Endometrial microvascular endothelial cells (primary cell): Measurements from ENCODE around the gene P2RY8. TPM values are rescaled to one million over a fixed set of nuclear protein-coding genes. Genes with fewer than 3 reads are reported as not detected.
"Not testable (repeated sequence)": the region's sequence is repeated elsewhere in the genome, so short reads cannot be mapped to it uniquely, and the experiment has no call there.

ENCODE experiments used
- in situ Hi-C: cut with HindIII; loops from 2 replicates; pipeline ENCODE4 v1.10.0; 2017; ENCODE audit warnings: low sequenced_read_pairs, low pct_unique_long_range_greater_than_20kb; ENCODE audit errors: inconsistent ontology term
- total RNA-seq: library from RNA; depleted of rRNA; stranded (reverse); fragments of >200 nt; gene quantifications from one replicate; pipeline ENCODE4 v1.2.3, GENCODE V29; 2015; ENCODE audit errors: inconsistent ontology term

The P2RY8 gene
- total RNA-seq, 1 donor from 2014 or later: not detected

GRCh38 chrX:1551959-1552546 lies 15.1 kb upstream of the P2RY8 start:
- in situ Hi-C loops: no loop called here

GRCh38 chrX:1546691-1547251 lies 9.8 kb upstream of the P2RY8 start:
- in situ Hi-C loops: no loop called here

- in situ Hi-C loops: no loop called here
Measured at GRCh38 chrX:1545776-1546408, 8.9 kb upstream of the P2RY8 start.

- in situ Hi-C loops: no loop called here
Measured at GRCh38 chrX:1542994-1543725, 6.2 kb upstream of the P2RY8 start.

- in situ Hi-C loops: not testable (repeated sequence)
Measured at GRCh38 chrX:1539146-1539545, 2.2 kb upstream of the P2RY8 start.

GRCh38 chrX:1537716-1538090 lies 718 bp upstream of the P2RY8 start:
- in situ Hi-C loops: not testable (repeated sequence)

GRCh38 chrX:1536712-1537030 lies 314 bp downstream of the P2RY8 start:
- in situ Hi-C loops: no loop called here

- in situ Hi-C loops: no loop called here
Measured at GRCh38 chrX:1535241-1536041, 1.5 kb downstream of the P2RY8 start.

- in situ Hi-C loops: no loop called here
Measured at GRCh38 chrX:1534301-1535168, 2.5 kb downstream of the P2RY8 start.

- in situ Hi-C loops: no loop called here
Measured at GRCh38 chrX:1533058-1533457, 3.9 kb downstream of the P2RY8 start.

- in situ Hi-C loops: no loop called here
Measured at GRCh38 chrX:1531096-1531890, 5.7 kb downstream of the P2RY8 start.

- in situ Hi-C loops: no loop called here
Measured at GRCh38 chrX:1529756-1530155, 7.2 kb downstream of the P2RY8 start.

- in situ Hi-C loops: no loop called here
Measured at GRCh38 chrX:1529328-1529727, 7.7 kb downstream of the P2RY8 start.

GRCh38 chrX:1528884-1529203 lies 8.1 kb downstream of the P2RY8 start:
- in situ Hi-C loops: no loop called here

GRCh38 chrX:1528186-1528883 lies 8.7 kb downstream of the P2RY8 start:
- in situ Hi-C loops: no loop called here

- in situ Hi-C loops: no loop called here
Measured at GRCh38 chrX:1527457-1527856, 9.5 kb downstream of the P2RY8 start.

- in situ Hi-C loops: no loop called here
Measured at GRCh38 chrX:1526565-1526964, 10.4 kb downstream of the P2RY8 start.
